ENCODE data around the gene UBE2G2. TPM values are rescaled to one million over a fixed set of nuclear protein-coding genes. Genes with fewer than 3 reads are reported as not detected.

Gene UBE2G2
- total RNA-seq, 1 donor from 2014 or later: 65.8 TPM

DNA sequence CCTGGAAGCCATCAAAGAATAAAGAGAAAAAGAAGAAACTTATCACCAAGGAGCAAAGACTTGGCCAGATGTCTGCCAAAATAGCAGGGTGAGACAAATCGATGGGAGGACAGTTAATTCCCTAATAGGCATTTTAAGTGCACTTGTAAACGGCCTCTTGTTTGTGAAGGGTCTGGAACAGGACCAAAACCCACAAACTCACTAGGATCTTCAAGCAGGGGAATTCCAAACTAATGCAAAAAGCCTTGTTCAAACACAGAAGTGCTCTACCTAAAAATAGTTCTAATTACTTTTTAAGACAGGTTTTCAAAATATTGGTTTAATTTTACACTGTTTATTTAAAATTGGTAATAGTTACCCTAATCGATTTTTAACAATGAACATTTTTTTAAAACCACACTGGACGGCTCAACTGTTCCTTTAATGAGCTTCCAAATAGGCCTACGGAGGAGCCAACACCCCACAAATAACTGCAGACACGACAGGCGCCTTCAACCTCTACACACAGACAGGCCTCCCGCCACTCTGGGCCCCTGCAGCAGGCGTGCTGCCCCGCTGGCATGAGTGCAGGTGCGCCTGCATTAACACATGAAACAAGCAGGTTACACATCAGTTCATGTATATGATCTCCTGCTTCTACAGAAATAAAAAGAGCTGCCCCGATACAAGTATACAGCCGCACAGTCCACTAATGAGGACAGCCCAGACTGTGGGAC, 15.8 kb downstream of the UBE2G2 start:
- DNase-seq: no peak

DNA sequence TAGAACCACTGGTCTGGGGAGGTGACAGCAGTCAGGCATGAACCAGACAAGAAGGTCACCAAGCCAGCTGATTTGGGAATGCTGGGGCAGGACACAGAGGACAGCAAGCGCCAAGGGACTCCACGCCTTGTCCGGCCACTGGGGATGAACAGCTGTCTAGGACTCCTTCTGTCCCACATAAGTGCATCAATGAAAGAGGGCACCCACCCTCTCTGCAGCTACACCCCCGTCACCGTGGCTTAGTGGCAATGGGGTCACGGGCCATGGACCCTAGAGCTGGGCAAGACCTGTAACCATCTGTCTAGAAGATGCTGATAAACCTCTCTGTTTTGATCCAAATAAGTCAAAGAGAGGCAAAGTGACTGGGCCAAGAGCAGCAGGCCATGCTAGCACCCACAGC, 16.8 kb downstream of the UBE2G2 start:
- no peak for DNase-seq

DNA sequence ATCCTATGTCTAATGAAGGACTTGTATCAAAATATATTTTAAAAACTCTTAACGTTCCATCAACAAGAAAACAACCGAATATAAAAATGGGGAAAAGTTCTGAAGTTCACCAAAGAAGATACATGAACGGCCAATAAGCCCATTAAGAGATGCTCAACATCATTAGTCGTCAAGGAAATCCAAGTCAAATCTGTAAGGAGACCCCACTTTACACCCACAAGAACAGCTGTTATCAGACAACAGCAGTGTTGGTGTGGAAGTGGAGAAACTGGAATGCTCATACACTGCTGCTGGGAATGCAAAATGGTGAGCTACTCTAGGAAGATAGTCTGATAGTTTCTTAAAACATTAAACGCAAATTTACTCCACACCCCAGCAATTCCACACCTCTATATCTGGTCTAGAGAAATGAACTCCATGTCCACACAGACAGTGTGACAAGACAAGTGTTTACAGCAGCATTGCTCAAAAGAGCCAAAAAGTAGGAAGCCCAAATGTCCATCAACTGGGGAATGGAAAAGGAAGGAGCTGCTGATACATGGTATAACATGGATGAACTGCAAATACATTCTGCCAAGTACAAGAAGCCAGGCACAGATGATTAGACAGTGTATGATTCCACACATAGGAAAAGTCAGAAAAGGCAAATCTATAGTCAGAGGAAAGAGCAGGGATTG, 18.5 kb downstream of the UBE2G2 start:
- DNase-seq: no peak

DNA sequence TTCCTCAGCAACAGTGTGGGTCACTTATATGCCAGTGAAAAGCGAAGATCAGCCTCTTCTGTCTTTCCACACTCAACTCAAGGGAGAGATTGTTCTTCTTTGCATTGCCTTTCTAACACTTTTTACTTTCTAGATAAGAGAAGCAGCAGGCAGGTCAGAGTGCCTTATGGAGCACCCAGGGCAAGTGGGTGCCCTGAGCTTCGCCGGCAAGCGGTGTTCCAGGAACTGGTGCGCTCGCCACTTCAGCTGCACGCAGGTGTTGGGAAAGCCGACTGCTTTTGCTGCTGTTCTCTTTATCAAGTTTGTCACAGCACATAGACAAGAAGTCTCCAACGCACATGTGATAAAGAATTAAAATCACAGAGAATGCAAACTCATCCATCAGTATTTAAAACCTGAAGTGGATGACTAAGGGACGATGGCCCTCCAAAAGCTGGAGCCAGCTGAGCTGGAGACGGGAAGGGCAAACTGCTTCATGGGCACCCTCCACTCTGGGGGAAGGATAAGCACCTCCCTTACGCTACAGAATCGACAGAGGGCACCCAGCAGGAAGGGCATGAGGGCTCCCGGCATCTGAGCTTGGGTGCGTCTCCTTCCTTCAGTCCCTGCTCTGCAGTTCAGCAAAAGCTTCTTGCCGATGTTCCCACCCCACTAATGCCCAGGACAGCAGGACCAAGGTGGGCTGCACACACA, 20.7 kb downstream of the UBE2G2 start:
- DNase-seq: no peak

DNA sequence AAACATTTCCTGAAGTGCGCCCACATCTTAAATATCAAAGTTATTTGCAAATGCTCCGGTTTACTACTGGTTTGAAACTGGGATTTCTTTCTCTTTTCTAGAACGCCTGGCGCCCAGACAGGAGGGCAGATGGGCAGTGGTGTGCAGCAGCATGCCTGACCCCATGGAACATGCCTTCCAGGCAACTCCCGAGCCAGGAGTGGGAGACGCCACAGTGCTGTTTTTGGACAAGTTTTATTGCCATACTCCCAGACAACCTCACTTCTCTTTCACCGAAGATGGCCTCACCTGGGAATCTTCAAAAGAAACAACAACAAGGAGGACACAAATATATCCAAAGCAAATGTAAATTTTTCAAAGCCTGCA, 21.5 kb downstream of the UBE2G2 start:
- DNase-seq: no peak

DNA sequence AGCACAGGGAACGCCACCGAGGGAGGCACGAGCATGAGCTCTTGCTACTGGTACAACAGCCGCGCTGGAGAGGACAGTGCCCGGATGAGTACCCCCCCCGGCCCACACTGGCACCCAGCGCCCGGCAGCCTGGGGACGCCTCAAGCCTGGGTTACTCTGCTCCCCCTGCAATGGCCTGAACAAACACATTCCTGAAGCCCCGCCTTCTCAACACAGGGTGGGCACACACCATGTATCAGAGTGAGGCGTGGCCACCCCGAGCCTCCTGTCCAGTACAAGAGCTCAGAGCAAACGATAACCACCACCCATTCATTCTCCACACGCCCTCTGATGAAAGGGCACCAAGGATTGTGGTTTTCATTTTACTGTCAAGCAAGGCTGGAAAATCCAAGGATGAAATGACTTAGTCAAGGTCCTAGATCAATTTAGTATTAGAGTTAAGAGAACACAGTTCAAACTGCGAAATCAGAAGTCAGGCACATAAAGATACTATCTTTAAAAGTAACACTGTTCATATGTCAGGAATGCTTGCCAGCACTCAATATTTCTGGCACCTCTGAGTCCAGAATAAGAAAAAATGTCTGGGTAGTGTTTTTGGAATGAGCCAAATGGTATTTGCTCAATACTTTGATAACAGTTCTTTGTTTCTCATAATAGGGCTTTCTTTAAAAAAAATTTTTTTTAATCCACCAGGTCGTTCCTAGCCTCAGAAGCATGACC, 22.0 kb downstream of the UBE2G2 start:
- no peak for DNase-seq

DNA sequence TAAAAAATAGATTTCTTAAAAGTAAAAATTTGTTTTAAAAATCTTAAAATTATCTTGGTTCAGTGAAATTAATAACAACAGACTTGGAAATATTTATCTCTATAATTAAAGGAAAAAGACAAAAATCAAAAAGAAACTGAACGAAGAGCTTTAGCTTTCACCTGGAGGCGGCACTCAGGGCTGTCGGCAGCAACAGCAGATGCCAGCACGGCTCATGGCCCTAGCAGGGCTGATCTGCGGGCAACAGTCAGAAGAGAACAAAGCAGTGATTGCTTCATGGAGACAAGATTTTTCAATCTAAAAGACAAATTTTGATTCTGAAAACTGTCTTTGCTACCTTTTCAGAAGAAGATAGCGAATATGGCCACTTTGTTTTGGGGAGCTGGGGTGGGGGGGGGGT, 22.6 kb downstream of the UBE2G2 start:
- DNase-seq: no peak

DNA sequence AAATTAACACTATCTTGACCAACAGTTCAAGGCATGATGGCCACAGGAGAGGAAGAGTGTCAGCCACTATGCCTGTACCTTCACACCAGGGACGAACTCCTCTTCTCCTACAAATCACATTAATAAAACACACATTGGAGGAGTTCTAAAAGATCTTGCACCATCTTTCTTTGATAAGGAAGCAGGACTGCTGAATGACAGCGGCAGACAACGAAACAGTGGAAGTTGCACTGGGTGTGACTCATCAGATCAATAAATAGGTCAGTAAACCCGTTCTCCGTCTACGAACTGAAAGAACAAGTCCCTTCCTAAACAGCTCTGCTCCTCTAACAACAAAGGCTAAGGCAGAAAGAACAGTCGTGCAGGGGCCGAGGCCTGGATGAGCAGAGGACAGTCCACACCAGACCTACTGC, 23.1 kb downstream of the UBE2G2 start:
- no peak for DNase-seq

DNA sequence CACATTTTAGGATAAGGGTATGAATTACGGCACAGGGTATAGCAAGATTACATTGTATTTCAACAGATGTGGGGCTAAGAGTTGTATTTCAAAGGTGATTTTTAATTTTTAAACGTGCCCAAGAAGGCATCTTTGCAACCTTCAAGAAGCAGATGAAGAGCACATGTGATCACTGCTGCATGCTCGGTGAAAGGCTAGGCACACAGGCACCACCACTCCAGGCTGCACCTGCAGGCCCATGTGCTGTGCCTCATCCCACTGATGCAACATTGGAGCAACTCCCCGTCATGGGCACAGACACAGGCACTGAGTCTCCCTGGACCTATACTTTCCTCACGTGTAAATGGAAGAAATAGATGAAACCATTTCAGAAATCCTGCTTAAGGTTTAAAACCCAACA, 23.5 kb downstream of the UBE2G2 start:
- no peak for DNase-seq

DNA sequence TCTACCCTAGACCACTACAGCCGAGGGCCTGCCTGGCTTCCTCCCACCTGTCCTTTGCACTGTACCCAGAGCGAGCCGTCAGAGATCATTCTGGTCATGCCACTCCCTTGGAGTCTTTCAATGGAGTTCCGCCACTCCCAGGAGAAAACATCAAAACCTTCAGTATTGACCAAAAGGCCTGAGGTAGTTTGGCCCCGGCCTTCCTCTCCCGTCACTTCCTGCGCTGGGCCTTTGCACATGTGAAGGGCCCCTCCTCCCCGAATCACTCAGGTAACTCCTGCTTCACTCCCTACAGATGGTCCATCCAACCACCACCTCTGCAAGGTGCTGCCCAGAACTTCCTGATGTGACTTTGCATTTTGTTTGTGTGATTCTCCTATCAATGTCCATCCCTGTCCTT, 26.6 kb downstream of the UBE2G2 start:
- no peak for DNase-seq

DNA sequence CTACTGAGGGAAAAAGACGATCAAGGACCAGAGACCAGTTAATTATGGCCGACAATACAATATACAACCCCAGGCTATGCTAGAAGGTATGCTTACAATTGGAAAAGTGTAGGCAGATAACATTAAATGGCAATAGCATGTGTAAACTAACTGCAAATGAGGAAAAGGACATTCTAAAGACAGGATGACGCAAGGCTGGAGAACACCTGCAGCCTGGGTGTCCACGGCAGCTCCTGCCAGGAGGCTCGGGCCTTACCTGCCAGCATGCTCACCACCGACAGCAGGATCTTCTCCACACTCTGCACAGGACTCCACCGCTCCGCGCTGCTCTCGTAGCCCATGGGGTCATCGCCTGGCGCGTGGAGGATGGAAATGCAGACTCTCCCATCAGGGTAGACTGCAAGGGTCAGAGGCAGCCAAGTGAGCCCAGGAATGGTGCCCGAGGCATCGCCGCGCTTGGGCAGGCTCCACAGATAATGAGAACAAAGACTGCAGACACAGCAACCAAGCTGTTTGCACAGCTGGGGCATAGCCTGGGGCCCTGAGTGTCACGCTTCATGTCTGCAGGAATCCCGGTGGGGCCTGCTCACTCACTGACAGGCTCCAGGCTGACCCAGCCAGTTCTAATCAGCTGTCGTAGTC, 28.2 kb downstream of the UBE2G2 start:
- no peak for DNase-seq

DNA sequence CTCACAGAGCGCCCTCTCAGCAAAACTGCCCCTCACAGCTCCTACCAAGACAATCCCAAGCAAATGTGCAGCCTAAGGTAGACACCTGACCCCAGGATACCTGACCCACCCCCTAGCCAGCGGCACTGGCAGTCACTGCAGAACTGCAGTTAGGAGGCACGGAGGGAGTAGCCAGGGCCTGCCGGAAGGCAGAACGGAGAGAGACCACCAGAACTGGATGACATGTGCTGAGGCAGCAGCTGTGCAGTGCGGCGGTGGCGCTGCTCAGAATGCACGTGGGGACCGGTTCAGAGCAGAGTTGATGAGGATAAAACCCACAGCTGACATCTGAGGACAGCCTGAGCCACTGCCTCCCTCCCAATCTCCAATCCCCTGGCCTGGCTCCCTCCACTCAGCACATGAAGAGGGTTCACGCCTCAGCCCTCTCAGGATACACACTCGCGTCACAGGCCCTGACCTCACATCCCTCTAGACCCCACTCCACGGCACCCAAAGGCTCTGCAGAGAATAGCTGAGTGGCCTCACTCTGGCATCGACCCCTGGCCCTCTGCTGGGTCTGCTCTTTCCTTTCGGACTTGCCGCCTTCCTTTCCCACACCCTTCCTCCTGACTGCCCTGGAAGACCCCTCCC, 29.6 kb downstream of the UBE2G2 start:
- DNase-seq: no peak

DNA sequence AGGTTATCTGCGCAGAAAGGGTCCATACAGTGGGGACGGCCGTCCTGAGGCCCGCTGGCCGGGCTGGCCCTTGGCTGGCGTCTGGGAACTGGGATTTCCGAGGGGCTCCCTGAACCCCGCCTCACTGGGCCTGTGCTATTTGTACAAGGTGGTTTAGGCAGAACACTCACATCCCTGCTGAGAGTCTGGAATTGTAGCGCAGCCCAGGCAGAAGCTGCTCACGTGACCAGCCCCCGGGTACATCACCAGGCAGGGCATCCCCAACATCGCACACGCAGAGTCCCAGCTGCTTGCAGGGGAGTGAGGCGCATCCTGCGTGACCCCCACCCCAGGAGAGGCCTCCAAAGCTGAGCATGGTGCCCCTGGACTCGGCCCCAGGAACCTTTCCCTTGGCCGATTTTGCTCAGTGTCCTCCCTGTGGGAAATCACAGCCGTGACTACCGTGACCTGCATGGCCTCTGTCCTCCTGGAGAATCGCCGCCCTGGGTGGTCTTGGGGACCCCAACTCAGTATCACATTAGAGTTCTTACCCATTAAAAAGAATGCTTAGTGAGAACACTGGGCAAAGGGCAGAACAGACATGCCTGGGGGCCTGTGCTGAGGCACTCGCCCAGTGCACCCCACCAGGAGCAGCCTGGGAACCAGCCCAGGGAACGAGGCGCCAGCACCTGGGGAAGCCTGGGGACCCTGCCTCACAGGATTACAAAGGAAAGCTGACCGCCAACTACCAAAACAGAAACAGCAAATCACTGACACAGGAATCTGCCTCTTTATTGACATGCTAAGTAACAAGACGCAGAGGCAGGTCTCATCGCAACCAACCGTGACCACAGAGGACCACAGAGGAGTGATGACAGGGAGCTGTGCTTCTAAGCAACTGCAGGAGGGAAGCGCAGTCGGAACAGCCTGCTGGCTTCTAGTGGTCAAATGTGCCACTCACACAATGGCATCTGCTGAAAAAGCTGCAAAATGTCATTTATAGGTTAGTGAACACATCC, 33.5 kb downstream of the UBE2G2 start:
- DNase-seq: no peak

DNA sequence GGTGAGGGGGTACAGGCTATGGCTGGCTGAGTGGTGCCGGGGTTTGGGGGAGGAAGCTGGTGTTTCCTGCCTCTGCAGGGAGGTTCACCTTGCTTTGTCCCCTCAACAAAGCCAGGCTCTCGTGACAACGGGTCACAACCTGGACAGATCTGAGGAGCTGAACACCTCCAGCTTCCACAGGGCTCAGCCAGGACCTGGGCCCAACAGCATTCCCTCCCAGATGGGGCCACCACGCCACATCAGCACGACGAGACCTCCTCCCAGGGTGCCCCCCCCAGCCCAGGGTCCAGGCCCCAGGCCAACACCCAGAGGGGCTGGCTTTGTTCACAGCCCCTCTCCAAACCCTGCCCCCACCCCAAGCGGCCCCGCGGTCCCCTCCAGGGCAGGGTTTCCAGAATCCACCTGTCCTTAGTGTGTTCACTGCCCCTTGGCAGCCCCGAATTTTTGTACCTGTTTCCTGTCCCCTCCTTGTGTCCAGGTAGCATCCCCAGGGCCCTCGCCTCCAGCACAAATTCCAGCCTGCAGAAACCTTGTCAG, 34.7 kb downstream of the UBE2G2 start:
- no peak for DNase-seq

DNA sequence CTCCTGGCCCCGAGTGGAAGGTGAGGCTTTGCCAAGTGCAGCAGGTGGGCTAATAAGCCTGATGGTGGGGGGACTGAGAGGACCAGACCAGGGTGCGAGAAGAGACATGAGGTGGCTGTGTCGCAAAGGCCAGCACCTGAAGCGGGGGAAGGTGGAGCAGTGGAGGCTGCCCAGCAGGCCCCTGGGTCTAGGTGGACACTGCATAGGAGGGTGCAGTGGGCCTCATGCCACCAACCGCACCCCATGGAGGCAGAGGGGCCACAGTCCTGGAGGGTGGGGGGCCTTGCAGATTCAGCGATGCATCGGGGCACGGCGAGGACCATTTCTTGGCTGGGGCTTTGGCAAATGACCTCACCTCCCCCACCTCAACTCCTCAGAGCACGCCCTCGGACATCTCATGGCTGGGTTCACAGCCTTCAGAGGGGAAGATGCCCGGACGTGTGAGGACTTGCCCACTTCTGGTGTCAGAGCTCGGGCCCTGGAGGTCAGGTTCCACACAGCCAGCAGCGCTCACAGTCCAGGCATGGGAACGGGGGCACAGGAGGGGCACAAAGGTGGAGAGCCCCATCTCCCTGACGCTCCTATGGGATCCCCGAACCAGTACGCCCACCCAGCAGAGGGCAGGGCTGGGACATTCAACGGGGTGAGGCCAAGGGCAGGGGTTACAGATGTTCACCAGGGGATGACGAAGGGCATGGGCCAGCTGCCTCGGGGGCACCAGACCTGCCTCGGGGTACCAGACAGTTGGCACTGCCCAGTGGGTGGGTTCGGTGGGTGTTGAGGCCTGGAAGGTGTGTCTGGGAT, 35.4 kb downstream of the UBE2G2 start:
- no peak for DNase-seq

DNA sequence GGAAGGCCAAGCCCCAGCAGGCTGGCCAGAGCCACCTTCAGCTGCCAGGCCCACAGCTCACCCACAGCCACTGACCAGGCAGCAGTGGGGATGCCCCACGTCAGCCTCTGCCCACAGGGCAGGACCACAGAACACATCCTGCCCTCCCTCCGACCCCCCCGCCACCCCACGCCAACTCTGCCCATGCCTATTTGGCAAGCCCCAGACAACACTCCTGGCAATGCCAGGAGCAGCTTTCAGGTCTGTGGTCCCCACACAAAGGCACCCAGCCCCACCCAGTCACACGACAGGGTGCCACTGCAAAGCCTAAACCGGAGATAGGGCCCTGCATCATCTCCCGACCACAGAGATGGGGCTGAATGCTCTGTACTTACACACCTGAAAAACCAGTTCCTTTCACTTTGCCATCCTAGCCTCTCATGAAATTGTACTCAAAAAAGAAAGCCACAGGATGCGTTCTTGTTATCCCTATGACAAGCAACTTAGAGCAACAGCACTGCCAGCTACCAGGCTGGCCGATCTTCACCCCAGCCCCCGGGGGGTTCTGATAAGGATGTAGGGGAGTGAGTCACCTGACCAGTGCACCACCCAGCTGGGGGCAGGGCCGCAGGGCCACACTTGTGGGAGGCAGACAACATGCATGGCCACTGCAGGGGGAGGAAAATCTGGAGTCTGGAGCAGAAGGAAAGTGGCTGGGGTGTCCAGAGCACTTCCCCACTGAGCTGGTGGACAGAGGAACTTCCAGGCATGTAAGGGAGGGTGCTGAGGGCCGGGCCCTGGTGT, 36.2 kb downstream of the UBE2G2 start:
- DNase-seq: no peak

DNA sequence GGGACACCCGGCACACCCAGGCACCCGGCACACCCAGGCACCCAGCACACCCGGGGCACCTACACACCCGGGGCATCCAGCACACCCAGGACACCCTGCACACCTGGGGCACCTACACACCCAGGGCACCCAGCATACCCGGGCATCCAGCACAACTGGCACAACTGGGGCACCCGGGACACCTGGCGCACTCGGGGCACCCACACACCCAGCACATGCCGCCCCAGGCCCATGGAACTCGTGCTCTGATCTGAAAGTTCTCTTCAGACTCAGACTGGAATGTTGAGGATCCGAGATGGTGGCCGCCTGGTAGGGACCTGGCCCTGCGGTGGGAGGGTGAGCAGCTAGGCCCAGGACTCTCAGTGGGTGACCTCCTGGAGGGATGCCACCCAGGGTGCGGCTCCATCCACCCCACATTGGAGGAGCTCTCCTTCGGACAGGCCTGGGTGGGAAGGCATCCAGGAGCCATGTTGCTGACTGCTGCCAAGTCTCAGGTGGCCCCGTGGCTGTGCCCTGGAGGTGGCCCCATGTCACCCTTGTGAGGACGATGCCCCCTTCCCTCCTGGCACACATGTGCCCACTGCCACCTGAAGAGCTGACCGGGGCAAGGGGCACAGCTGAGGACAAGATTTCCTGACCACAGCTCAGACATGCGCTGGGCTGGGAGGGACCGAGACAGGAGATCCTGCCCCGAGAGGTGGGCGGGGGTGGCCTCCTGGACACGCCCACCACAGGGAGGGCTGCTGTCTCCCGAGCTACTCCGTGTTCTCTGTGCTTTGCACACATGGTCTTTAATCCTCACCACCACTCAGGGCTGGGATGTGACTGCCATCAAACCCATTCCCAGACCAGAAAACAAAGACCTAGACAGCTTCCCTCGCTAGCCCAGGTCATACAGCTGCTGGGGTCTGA, 37.0 kb downstream of the UBE2G2 start:
- no peak for DNase-seq
